Medulla oblongata (tissue), 1 donor: Measurements from ENCODE around the gene AGA.
A peak's percentile ranks its signal among the peaks of the same experiment; 100 is the strongest.

ENCODE experiments used
- DNase-seq: peaks from one replicate; pipeline ENCODE4 v3.0.0-alpha.2; 2015; ENCODE audit errors: extremely low spot score

The AGA gene

DNA sequence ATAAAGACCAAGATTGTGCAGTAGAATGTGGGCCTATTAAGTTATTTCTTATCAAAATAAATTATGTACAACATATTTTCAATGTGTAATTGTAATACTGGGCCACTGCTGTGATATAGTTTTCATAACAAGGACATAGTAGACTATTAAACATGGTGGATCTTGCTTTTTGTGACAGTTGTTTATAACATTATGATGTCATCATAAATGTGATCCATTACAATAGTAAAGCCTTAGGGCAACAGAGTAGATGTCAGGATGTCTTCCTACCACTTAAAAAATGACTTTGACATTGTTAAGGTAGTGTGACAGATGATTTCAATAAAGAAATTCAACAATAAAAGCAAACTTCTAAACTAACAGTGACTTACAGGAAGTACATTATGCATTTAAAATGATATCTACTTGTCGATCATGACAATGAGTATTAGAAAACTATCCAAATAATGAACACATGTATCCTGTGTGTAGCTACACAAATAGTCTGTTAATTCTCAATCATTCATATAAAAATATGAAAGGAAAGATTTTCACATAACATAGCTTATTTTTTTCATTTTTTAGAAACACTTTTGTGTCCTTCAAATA is 5.3 kb upstream of the AGA start:
- no peak for DNase-seq

DNA sequence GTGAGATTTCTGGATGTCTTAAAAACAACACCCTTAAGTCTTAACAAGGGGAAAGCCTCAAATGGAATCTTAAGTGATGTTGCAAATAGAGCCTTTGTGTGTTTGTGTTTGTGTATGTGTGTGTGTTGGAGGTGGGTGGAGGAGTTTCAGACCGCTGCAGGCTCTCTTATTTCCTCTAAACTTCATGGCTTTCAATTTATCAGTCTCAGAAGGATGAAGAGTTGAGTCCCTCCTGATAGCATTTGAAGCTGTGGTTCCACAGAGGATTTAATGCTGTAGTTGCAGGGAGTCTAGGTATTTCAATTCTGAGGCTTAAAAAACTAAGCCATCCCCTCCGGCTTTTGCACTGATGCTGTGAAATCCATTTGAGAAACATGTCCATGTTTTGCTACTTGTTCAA is 4.3 kb upstream of the AGA start:
- DNase-seq, result no peak

DNA sequence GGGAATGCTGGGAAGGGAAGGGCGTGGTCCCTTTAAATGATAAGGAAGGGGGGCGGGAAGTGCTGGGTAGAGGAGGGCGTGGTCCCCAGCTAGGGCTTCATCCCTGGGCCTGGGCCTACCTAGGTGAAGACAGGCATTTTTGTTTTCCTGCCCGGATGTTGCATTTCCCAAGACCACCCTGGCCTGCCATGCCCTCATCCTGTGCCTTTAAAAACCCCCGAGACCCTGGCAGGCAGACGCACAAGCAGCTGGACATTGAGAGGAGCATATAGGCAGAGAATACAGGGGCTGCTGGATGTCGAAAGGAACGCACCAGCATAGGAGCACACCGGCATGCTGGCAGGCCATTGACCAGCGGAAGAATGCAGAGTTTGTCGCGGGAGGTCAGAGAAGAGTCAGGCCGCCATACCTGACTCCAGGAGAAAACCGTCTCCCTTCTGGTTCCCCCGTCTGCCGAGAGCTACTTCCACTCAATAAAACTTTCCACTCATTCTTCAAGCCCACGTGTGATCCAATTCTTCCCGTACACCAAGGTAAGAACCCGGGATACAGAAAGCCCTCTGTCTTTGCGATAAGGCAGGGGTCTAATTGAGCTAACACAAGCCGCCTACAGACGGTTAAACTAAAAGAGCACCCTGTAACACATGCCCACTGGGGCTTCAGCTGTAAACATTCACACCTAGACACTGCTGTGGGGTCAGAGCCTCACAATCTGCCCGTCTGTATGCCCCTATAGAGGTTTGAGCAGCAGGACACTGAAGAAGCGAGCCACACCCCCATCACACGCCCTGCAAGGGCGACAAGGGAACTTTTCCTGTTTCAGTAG is 2.9 kb upstream of the AGA start:
- DNase-seq, result no peak

DNA sequence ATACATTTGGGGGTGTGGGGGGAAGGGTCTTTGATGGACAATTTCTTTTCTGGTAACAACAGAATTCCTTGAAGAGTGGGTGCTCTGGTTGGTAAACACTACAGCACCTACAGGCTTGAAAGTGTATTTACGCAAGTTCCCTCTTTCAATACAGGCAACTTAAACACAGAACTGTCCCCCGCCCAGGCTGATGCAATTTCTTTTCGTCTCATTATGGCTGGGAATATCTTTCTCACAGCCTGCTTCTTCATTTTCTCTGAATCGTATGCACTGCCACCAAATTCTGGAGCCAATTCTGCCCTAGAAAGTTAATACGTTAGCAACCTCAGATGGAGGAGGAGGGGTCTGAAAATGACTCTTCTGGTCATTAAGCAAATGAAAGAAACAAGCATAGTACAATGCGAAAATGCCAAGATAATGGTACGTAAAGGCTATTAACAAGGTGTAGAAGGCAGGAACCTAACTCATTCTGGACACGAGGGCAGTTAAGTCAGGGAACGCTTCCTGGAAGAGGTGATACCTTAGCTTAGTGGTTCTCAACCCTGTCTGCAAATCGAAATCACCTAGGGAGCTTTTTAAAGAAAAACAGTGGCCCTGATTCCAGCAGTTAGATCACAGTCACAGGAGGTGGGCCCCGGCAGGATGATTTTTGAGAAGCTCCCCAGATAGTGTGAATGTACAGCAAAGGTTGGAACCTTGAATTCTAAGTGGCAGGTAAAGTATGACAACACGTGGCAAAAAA is 1.0 kb downstream of the AGA start:
- peak; percentile 38 for DNase-seq

DNA sequence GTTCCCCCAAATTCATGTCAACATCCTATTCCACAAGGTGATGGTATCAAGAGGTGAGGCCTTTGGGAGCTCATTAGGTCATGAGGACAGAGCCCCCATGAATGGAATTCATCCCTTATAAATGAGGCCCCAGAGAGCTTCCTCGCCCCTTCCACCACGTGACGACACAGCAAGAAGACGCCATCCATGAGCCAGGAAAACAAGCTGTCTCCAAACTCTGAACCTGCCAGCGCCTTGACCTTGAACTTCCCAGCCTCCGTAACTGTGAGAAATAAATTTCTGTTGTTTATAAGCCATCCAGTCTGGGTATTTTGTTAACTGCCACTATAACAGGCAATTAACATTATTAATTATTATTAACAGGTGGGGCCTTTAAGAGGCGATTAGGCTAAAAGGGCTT is 5.8 kb downstream of the AGA start:
- no peak for DNase-seq

DNA sequence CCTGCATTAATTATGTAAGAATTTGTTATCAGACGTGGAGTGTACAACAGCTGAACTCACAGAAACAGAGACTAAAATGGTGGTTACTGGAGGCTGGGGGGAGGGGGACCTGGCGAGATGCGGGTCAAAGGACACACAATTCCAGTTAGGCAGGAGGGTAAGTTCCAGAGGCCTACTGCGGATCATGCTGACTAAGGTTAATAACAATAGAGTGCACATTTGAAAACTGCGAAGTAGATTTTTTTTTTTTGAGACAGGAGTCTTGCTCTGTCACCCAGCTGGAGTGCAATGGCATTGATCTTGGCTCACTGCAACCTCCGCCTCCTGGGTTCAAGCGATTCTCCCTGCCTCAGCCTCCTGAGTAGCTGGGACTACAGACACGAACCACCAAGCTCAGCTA is 7.6 kb downstream of the AGA start:
- DNase-seq, result no peak

DNA sequence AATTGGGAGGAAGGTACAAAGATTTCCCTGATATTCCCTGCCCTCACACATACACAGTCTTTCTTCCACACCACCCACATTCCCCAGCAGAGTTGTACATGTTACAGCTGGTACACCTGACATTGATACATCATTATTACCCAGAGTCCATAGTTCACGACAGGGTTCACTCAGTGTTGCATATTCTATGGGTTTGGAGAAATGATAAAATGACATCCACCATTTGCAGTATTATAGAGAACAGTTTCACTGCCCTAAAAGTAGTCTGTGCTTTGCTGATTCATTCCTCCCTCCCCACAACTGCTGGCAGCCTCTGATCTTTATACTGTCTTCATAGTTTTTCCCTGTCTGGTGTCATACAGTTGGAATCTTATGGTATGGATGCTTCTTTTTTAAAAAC is 15.0 kb downstream of the AGA start:
- DNase-seq, result no peak

DNA sequence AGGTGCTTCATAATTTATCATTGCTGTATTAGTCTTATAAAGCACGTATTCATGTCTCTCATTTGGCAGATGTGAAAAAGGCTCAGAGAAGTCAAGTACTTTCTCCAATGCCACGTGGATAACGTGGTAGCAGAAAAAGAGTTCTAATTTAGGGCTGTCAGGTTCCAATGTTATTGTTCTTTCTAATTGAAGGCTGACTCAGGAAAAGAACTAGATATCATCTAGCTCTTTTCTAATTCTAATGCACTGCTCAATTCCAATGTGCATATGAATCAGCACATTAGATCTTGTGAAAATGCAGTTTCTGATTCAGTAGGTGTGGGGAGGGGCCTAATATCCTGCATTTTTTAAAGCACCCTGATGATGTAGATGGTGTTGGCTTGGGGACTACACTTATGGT is 22.8 kb downstream of the AGA start:
- no peak for DNase-seq

DNA sequence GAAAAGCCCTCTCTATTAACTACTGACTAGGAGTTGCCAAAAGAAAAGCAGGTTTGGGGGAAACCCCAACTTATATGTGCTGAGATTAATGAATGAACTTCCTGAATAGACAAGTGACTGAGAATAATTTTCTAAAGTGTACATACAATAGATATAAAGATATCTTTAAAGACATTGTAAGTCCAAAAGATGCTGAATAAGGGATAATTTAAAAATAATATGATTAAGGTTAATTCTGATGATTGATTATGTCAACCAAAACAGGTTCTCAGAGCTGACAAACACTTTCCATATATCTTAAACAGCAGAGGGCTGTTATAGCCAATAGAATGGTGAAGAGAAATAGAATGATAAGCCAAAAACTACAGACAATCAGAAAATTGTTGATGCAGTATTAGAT is 28.6 kb downstream of the AGA start:
- no peak for DNase-seq

DNA sequence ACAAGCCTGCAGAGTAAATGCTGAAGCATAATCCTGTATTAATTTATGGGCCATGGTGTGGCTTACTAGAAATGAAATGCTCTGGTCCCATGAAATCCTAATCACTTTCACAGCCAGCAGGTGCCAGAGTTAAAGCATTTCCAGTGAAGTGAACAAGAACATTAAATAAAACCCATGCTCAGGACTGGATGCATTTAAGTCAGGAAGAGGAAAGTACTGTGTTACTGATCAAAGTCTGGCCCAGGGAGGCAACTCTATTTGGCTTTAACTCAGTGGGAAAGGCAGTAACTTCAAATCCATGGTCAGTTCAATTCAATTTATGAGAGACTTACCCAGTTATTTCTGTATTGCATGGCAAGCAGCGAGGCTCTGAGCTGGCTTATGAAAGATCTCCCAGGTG is 29.2 kb downstream of the AGA start:
- no peak for DNase-seq

DNA sequence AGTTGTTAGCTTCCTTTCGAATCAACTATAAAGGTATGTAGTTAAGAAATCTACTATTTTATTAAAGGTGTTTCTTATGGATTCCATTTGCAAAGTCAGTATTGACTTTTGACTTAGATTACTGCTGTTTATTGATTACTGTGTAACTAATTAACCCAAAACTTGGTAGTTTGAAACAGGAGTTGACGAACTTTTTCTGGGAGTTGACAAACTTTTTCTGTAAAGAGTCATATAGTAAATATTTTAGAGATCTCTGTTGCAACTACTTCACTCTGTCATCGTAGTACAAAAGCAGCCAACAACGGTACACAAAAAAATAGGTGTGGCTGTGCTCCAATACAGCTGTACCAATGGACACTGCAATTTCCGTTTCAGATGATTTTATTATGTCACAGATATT is 30.2 kb downstream of the AGA start:
- no peak for DNase-seq

DNA sequence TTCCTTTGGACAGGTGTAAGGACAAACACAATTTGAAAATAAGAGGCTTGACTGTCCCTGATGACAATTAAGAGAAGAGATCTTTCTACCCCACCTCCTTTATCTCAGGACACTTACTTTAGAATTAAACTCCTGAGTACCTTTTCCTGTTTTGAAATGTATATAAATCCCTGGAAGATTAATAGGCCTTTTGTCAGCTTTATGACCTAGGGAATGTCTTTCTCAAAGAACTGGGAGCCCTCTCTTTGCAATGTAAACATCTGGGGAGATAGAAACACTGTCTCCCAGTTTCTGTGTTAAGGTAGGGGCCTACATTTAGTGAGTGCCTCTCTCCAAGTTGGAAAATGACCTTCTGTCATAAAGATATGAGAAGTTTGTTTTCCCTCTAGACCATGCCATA is 31.7 kb downstream of the AGA start:
- no peak for DNase-seq

DNA sequence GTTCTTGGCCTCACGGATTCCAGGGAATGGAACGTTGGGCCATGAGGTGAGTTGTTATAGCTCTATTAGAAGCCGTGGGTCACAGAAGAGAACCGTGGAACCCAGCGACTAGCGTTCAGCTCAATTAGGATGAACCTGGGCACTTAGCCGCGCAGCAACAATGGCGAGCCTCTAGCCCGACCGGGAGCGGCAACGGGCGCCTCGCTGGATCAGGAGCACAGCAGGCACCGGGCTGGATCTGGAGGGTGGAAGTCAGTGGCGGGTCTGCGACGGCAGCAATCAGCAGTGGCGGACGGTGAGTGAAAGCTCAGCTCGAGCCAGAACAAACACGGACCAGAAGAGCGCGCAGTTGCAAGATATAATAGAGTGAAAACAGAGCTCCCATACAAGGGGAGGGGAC is 34.2 kb downstream of the AGA start:
- no peak for DNase-seq

DNA sequence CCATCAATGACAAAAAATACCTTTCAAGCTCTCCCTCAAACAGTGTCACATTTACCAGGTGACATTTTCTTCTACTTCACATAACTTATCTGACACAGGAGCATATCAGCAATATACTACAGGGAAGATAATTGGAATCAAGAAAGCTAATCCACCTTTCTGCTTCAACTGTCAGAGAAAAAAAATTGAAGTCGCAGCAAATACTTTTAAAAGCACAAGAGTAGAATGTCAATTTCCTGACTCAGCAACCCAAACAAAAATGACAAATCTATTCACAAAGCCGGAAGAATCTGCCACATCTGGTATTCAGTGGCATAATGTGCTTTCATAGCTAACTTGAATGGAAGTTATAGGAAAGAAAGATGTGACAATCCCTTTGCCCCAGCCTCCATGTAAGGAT is 36.7 kb downstream of the AGA start:
- no peak for DNase-seq

DNA sequence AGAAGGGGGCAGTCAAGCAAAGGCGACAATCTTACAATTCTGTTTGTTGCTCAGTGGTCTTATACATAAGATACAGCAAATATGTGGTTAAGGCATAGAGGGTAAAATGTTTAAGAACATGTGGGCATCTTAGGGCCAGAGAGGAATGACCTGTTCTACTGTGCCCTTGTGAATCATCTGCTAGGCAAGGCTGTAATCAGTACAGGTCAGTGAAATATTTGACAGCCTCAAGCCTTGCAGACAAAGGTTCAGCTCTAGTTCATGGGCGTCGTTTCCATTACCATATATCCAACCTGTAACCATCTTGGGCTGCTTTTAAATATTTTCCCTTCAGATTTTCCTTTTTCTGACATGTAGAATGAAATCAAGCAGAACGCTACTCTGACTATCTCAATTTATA is 37.3 kb downstream of the AGA start:
- no peak for DNase-seq

DNA sequence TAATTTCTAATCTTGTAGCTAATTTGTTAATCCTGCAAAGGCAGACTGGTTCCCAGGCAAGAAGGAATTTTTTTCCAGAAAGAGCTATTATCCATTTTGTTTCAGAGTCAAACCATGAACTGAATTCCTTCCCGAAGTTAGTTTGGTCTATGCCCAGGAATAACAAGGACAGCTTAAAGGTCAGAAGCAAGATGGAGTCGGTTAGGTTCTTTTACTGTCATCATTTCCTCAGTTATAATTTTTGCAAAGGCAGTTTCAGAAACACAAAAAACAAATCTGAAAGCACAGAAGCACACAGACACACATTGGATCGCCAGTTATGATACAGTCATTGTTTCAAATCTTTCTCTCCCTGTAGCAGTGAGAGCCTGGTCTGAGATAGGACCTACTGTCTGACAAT is 37.9 kb downstream of the AGA start:
- no peak for DNase-seq

DNA sequence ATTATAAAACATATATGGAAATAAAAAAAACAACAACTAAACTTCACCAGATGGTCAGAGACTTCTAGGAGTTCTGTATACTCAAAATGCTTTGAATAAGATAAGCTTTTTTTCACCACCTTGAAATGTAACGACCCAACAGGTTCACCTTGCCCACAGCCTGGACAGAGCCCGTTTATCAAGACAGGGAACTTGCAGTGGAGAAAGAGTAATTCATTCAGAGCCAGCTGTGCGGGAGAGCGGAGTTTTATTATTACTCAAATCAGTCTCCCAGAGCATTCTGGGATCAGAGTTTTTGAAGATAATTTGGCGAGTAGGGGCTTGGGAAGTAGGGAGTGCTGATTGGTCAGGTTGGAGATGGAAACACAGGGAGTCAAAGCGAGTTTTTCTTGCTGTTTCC is 38.5 kb downstream of the AGA start:
- DNase-seq, result no peak

DNA sequence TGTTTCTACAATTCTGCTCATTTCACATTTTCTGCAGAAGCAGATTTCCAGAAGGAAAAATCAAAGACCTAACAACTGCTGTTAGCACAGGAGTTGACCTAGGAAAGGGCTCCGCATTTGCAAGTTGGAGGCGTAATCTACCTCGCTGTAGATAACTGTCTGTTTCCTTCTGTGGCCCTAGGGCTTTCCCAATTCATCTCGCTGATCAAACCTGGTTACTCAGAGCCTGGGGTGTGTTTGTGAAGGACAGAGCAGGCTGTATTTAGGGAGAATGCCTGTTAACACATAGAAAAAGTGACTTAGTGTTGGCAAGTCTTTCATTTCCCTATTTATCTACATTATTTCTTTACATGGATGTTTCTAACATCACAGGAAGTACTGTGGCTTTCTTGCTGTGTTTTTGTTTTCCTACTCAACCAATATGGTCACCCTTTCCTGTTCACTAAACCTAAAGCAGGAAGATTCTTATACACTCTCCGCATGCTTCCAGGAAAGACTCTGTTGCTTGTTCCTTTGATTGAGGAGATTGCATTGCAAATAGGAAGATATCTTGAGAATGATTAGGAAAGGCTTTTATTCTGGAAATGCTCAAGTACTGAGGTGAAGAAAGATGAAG is 40.5 kb downstream of the AGA start:
- no peak for DNase-seq

DNA sequence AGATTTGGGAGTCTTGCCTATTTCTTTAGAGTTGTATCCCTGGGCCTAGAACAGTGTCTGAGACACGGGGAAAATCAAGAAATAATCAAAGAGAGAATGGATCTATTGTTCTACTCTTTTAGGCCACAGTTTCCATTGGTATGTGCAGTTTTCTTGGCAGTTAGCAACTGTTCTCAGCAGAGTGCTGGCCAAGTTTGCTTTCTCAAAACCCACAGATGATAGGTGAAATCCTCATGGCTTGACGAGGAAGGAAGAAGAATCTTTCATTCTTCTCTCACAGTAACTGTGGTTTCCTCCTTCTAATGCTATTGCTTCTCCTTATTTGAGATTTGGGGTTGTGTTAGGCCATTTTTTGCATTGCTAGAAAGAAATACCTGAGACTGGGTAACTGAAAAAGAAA is 42.2 kb downstream of the AGA start:
- DNase-seq, result no peak

DNA sequence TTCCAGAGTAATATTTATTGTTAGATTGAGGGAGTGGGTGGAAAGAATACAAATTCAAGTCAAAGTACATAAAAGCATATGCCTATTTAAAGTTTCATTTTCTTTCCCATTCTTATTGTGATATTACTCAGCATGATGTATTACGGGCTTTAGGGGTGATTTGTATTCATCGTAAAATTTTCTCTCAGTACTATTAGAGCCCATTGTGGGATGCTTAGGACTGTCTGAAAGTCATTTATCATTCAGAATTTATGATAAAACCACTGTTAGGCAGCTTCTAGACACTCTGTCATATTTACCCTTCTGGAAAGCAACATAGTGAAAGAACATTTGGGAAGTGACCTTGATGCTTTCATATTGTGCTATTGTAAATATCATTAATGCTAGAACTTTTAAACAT is 45.9 kb downstream of the AGA start:
- DNase-seq, result no peak

DNA sequence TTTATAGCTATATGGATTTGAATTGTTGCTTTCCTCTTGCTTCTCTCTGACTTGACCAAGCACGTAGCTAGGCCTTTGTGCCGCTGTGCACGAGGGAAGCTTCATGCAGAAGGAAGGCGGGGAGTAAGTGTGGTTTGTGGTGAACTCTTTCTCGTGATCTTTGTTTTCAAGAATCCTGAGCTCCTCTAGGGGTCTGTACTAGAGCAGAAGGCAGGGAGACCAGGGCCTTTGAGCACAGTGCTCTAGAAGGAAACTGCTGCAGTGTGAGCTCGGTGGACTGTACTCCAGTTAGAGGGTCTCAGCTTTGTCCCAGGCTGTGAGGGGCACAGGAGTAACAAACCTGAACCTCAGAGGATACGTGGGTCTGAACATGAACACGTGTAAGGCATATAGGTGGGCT is 49.0 kb downstream of the AGA start:
- no peak for DNase-seq

DNA sequence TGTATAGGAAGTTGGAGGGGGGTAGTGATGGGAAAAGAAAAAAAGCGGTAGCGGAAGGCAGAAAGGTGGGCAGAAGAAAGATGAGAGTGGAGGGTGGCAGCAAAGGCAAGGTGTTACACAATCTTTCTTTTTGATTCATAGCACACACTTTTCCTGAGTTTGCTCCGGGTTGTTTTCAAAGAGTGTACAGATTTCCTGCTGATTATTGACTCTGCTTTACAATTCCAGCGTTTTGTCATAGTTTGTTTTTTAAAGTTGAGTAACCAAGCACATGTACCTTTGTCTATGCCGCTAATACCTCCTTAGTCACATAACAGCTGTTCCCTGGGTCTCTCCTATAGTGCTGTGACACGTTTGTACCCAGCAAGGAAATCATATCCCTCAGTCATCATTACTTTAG is 50.3 kb downstream of the AGA start:
- DNase-seq, result no peak

DNA sequence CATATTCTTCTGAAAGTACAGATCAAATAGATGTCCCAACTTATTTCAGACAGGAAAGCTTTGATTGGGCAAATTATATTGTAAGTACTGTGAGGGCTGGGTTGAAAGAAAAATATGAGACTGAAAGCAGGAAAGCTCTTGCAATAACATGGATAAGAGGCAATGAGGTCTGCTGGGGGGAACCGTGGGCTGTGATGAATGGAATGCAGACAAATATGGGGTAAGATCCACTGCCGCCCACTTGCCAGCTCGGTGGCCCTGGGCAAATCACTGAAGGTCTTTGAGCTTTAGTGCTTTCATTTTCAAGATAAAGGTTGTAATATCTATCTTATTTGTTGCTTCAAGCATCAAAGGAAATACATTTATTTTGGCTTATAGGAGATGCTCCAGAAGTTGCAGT is 51.0 kb downstream of the AGA start:
- no peak for DNase-seq
